Thyroid gland (tissue), 4 donors: ENCODE measurements around the gene JOSD2. TPM values are rescaled to one million over a fixed set of nuclear protein-coding genes. Genes with fewer than 3 reads are reported as not detected.

Source experiments
- DNase-seq, 2 donors: peaks; one replicate each; pipeline ENCODE4 v3.0.0-alpha.2; 2019
- H3K27ac ChIP-seq, 3 donors: fragments of 200-600 bp; sonication (generic); 1 replicate in 2 of 3; 2 replicates in 1 of 3; pipeline ENCODE4 v1.5.1; 2016 to 2019; ENCODE audit warnings: mild to moderate bottlenecking in 1 of 3, moderate library complexity in 1 of 3
- H3K27me3 ChIP-seq: fragments of 200-600 bp; sonication (generic); one replicate; pipeline ENCODE4 v1.5.1; 2019
- H3K36me3 ChIP-seq, 2 donors: fragments of 200-600 bp; sonication (generic); one replicate each; pipeline ENCODE4 v1.5.1; 2016 to 2019
- H3K4me1 ChIP-seq, 2 donors: fragments of 200-600 bp; sonication (generic); one replicate each; pipeline ENCODE4 v1.5.1; 2017 to 2019
- H3K4me3 ChIP-seq, 3 donors: fragments of 200-600 bp; sonication (generic); replicated peaks in 1 of 3; 1 replicate in 2 of 3; 2 replicates in 1 of 3; pipeline ENCODE4 v1.5.1; 2016; ENCODE audit warnings: mild to moderate bottlenecking in 1 of 3
- H3K9me3 ChIP-seq: fragments of 200-600 bp; sonication (generic); one replicate; pipeline ENCODE4 v1.5.1; 2017
- CTCF ChIP-seq, 6 experiments: fragments of 200-600 bp in 3 of 6; fragments of 450-650 bp in 3 of 6; sonication (generic) in 3 of 6; IDR thresholded peaks; one replicate each; pipeline ENCODE4 v1.5.1; 2016 to 2019; ENCODE audit warnings: antibody characterized with exemption in 6 of 6, mild to moderate bottlenecking in 2 of 6, inconsistent platforms in 1 of 6, moderate library complexity in 1 of 6
- POLR2A ChIP-seq, 2 donors: fragments of 450-650 bp; IDR thresholded peaks; one replicate each; pipeline ENCODE4 v1.6.1; 2017; ENCODE audit warnings: antibody characterized with exemption in 2 of 2, mild to moderate bottlenecking in 2 of 2, moderate library complexity in 1 of 2
- WGBS, 2 donors: methylation state at CpG; one replicate each; pipeline ENCODE4 v1.1.5; 2017; 5-methylcytosine and 5-hydroxymethylcytosine counted together
- intact Hi-C: fragments of 100-400 bp; cut with DNase I; formaldehyde crosslinking; loops from one replicate; pipeline ENCODE4 v1.15.1; 2023
- total RNA-seq, 4 donors: library from RNA; depleted of rRNA; stranded (reverse); fragments of >200 nt; gene quantifications; one replicate each; pipeline ENCODE4 v1.2.3, GENCODE V29; 2016

JOSD2 gene
- total RNA-seq, 4 donors from 2014 or later: 23.9 to 49.5 (median 41.3) TPM

DNA sequence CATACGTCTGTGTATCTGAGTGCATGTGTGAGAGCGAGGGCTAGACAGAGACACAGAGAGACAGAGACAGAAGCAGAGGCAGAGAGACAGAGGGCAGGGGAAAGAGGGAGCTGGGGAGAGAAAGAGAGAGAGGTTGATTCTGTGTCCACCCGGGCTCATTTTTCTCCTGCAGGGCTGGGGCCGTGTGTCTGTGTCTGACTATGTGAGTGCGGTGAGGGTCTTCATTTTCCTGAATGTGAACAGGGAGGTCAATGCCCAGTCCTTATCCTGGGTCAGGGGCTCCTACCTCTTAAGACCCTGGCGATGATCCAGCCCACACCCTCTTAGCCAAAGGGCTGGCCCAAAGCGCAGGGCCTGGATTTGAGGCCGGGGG, 39.6 kb upstream of the JOSD2 start:
- intact Hi-C loops: no loop called here

GRCh38 chr19:50549927-50550593, 39.1 kb upstream of the JOSD2 start:
- H3K4me1 ChIP-seq: no peaks in the 10 kb centered on the region
- intact Hi-C loops: no loop called here
- TF ChIP-seq POLR2A (IDR thresholded peaks at IDR 0.05) (no peak), CTCF (IDR thresholded peaks at IDR 0.05) (no peak)
- H3K4me3 ChIP-seq: no peak overlapping the region
- WGBS, 2 donors: 60 to 67% methylated on average over 15 to 17 of the region's 17 CpGs
- no peaks in the 10 kb centered on the region for H3K36me3 ChIP-seq
- H3K9me3 ChIP-seq: no peaks in the 10 kb centered on the region
- DNase-seq: no peak
- no peak overlapping the region for H3K27ac ChIP-seq
- H3K27me3 ChIP-seq: no peaks in the 10 kb centered on the region

More for the DNA sequence above, 39.6 kb upstream of the JOSD2 start:
- Histone ChIP-seq H3K9me3 (no peaks in the 10 kb centered on the region), H3K36me3 (no peaks in the 10 kb centered on the region), H3K27ac (no peak overlapping the region), H3K4me3 (no peak overlapping the region), H3K27me3 (no peaks in the 10 kb centered on the region), H3K4me1 (no peaks in the 10 kb centered on the region)
- no peak for DNase-seq
- TF ChIP-seq POLR2A (IDR thresholded peaks at IDR 0.05) (no peak), CTCF (IDR thresholded peaks at IDR 0.05) (no peak)
- WGBS, 2 donors: 29 to 37% methylated on average over 5 to 8 of the region's 8 CpGs

DNA sequence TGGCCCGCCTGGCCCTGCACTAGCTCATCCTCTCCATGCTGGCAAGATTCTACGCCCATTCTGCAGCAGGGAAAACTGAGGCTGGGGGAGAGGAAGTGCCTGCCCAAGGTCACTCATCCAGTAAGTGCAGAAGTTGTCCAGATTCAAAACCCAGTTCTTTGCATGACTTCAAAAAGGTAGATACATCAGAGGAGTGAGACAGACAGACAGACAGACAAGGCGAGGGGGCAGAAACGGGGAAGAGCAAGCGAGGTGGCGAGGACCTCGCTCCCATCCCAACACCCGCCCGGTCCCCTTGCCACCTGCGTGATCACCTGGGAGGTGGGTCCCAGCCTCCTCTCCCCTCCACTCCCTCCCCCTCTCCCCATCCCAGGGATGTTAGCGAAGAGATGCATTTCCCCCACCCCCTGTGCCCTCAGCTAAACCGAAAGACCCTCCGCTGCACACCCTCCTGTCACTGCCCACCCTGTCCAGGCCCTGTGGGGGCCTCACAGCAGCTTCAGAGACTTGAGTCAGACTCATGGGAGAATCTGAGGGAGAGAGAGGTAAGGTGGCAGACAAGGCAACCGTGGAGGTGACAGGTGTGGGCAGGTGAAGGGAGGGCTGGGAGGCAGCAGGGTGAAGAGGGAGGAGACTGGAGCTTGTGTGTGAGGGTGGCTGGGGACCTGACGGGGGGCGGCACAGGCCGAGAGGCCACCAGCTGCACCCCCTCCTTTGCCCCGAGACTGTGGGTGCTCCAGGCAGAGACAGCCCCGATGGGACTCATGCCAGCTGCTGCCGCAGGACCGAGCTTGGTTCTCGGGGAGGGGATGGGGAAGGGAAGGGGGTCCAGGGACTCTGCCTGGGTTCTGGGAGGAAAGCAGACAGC, 38.3 kb upstream of the JOSD2 start:
- no peak for DNase-seq

DNA sequence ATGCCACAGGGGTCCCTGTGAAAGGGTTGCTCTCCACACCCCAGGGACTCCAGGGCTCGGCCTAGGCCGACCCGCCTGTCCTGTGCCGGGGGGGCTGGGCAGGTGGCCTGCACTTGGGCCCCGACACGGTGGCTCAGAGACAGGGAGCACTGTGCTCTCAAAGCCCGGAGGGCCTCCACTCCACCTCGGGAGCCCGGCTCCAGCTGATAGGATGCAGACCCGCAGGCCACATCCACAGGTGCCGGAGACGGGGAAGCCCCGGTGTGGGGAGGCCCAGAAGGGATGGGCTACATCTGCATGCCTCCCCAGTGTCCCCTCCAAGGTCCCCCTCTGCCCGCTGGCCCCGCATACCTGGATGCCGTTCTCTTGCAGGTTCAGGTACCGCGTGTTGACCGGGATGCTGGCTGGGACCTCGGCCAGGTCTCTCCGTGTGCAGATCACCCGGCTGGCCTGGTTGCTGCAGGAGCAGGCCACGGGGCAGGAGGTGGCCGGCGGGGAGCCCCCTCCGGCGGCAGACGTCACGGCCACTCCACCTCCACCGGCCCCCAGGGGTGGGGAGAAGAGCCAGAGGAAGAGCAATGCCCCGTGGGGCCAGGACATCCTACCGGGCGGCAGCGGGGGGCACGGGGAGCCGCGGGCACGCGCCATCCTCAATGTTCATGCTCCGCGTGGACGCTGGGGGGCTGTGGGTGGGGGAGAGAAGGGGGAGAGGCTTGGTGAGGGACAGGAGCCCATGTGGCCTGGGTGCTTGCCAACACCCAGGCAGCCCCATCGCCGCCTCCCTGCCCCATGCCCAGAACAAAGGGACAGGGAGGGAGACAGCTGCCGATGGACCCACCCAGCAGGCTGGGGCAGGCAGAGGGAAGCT, 37.4 kb upstream of the JOSD2 start:
- TF ChIP-seq POLR2A (IDR thresholded peaks at IDR 0.05) (no peak), CTCF (IDR thresholded peaks at IDR 0.05) (no peak)
- Histone ChIP-seq H3K36me3 (no peaks in the 10 kb centered on the region), H3K27me3 (no peaks in the 10 kb centered on the region), H3K4me3 (no peak overlapping the region), H3K9me3 (no peaks in the 10 kb centered on the region), H3K27ac (no peak overlapping the region), H3K4me1 (no peaks in the 10 kb centered on the region)
- DNase-seq: no peak
- intact Hi-C loops: no loop called here
- WGBS, 2 donors: 71 to 86% methylated on average over 18 to 33 of the region's 45 CpGs

More for the DNA sequence above, 38.3 kb upstream of the JOSD2 start:
- no peak overlapping the region for H3K27ac ChIP-seq
- TF ChIP-seq CTCF (IDR thresholded peaks at IDR 0.05): no peak
- TF ChIP-seq POLR2A (IDR thresholded peaks at IDR 0.05): no peak
- H3K9me3 ChIP-seq: no peaks in the 10 kb centered on the region
- H3K27me3 ChIP-seq: no peaks in the 10 kb centered on the region
- no peaks in the 10 kb centered on the region for H3K4me1 ChIP-seq
- H3K36me3 ChIP-seq: no peaks in the 10 kb centered on the region
- intact Hi-C loops: no loop called here
- H3K4me3 ChIP-seq: no peak overlapping the region
- WGBS, 2 donors: 71 to 72% methylated on average over 22 of the region's 22 CpGs
